Stimulated activated CD8-positive, alpha-beta memory T cell treated with anti-CD3 and anti-CD28 coated beads, Interleukin-7, amount 100 ng/mL, for 48 hours (primary cell): ENCODE data around the gene DUSP8.

Experiments used
- DNase-seq, 2 donors: peaks; one replicate each; pipeline ENCODE4 v3.0.0-alpha.2; 2020; ENCODE audit warnings: low read depth in 1 of 2; ENCODE audit errors: extremely low read depth in 1 of 2

DUSP8 gene

DNA sequence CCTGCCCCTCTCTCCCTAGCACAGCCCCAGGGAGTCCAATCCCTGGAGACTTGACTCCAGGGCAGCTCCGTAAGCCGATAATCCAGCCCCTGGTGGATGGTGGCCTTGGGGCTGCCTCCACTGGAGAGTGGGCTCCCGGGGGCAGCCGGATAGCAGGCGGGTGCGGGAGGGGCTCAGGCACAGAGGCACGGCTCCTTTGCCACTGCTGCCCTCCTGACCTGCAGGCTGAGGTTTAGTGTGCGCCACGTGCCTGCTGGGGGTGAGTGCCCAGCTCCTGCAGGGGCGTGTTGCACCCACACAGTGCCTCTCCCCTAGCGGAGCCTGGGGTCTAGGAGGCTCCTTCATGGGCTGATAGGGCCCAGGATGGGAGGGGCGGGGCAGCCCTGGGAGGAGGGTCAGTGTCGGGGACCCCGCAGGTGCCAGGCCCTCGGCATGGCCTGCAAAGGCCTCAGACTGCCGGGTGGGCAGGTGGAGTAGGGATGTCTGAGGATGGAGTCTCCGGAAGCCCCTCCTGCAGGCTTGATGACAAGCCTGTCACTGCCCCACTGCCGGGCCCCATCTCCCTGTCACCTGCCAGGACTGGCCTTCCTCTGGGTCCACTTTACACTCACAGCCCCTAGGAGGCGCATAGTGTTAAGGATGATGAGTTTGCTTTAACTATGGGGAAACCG lies 5.6 kb downstream of the DUSP8 start:
- no peak for DNase-seq

DNA sequence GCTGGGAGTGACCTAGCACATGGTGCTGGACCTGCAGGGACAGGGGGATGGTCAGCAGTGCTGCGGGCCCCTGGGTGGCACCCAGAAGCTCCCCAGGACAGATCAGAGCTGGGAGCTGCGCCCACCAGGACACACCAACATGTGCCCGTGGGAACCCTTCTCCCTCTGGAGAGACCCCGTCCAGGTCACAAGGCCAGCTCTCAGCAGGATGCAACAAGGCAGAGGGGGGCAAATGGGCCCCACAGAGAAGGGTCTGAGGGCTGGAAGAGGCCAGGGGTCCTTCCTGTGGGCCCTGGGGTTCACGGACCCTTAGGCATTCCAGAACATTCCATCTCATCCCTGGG lies 6.2 kb downstream of the DUSP8 start:
- DNase-seq = no peak

DNA sequence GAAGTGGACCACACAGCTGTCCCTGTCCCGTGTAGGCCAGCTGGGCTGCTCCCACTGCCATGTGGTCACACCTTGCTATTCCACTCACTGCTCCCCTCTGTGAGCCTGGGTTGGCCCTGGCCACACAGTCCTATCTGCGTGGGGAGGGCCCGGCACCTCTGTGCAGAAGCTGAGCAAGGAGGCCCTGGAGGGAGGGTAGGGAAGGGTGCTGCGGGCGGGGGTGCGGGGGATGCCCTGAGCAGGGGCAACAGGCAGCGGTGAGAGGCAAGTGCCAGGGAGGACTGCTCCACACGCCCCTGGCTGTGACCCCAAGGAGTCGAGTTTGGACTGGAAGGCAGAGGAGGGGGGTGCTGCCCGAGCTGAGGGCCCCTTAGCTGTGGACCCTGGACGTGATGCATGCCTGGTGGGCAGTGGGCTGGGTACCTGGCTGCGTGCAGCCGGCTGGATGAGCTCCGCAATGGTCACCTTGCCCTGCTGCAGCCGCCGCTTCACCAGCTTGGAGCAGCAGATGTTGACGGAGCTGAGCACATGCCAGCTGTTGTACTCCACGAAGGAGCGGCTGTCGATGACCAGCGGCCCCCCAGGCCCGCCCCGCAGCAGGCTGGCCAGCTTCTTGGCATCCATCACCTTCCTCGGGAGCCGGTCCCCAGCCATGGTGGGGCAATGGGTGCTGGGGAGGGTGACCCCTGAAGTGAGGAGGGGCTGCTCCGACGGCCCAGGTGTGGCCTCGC lies 6.7 kb downstream of the DUSP8 start:
- no peak for DNase-seq

DNA sequence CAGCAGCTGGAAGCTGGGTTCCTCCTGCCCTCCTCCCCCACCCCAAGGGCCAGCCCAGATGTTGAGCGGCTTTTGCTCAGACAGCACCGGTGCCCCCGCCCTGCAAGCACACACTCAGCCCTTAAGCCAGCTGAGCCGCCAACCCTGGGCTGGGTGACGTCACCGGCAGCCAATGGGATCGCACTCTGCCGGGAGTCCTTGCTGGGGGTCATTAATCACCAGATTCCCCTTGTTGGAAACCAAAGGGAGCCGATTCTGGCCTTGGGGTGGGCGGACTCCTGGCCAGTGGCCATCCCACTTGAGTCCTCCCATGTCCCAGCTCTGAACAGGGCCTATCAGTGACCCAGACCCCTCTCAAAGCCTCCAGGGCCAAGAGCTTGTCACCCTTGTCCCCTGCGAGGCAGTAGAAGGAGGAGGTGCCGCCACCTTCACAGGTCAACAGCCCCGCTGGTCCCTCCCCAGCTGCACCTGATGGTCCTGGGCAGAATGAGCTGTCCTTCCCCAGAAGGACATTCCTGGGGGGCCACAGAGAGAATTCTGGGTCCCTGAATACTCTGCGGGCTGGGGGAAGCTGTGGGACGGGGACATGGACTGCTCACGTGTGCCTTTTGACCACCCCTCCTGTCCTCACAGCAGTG lies 7.4 kb downstream of the DUSP8 start:
- DNase-seq = no peak

DNA sequence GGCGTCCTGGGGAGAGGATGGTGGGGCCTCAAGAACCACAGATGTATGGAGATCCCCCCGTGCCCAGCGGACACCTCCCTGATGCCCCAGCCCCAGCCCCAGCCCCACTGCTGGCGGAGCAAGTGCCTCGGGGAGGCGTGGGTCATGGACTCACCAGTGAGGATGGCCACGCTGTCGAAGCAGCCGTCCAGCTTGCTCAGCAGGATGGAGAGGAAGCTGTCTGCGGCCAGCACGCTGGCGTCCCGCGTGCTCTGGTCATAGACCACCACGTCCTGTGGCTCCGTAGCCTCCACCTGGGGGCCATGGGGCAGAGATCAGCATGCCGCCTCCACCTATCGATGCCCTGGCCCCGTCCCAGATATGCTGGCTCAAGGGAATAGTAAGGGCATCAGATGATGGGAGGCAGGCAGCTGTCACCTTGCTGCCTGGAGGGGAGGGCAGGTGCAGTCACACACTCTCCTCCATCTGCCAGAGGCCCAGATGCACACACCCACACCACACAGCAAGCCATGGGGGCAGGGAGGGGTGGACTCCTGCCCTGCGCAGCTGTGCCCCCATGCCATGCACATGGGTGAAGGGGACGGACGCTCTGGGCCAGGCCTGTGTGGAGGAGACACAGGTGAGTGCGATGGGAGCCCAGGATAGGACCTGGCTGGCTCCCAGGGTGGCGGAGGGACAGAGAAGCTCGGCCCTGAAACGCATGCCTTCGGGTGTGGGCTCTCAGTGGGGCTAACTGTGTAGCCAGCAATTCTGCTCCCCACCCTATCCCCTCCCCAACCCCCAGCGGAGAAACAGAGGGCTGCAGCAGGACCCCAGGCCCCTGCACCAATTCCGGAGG lies 8.2 kb downstream of the DUSP8 start:
- DNase-seq = no peak

DNA sequence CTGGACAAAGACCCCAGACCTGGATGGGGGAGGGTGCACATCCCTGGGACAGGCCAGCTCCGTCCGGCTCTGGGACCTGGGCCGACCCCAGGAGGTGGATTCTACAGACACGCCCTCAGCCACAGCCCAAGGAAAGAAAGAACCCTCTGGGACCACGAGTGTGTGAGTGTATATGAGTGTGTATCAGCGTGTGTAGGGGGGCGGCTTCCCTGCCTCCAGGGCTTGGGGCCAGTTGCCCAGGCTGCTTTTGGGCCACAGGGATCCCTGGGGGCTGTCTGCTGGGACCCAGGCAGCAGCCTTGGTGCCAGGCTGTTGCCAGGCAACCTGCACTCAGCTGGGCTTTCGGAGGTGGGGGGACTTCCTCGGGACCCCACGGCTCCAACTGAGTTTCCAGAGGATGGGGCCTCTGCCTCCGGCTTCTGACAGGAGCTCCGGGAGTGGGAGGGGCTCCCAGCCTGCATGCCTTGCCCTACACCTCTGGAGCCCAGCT lies 8.9 kb downstream of the DUSP8 start:
- no peak for DNase-seq

DNA sequence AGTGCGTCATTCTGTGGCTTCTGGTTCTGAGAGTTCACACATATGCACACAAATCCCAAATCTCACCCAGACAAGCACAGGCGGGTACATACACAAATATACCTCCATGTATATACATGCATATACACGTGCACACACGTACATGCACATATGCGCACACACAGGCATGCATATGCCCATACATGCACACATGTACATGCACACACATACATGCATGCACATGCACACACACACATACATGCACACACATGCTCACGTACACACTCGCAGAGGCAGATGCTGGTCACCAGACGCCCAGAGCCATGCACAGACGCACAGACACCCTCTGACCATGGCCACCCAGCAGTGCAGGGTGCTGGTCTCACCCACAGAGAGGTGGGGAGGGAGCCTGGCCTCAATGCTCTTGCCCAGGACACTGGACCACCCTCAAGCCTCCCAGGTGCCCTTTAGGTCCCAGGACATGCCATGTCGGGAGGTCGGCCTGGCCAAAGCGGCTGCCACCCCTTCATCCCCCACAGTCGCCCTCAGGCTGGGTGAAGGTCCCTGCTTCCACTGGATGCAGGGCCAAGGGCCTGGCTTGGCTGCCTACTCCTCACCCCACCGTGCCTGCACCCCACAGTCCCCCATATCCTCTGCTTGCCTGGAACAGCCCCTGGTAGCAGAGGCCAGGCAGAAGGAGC lies 9.5 kb downstream of the DUSP8 start:
- no peak for DNase-seq

DNA sequence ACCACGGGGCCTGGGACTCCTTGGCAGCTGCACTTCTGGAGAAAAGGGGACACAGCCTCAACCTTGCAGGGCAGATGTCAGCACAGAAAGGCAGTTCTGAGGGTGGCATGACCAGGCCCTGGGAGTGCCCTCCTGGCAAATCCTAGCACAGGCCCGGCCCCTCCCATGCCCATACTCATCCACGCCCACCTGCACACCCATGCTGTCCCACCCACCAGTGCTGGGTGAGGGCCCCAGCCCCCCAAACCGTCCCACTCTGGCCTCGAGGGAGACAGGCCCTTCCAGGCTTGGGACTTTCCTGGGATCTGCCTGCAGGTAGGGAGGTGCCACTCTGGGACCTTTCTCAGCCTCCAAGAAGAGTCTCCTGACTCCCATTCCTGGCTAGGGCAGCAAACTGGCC lies 10.1 kb downstream of the DUSP8 start:
- no peak for DNase-seq

DNA sequence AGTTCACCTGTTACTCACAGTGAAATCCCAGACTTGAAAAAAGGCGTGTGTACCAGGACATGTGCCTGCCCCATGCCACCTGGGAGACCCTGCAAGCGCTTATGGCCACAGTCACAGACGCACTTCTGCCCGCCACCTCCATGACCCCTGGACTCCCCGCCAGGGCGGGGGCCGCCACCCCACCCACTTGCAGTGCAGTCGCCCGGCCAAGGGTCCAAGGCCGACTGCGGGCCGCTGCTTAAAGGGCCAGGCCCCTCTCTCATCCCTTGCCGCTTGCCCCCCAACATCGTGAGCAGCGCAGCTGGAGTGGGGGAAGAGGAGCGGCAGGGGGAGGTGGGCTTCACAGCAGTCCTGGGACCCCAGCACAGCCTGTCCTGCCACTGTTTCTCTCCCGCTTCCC lies 10.8 kb downstream of the DUSP8 start:
- DNase-seq = no peak

DNA sequence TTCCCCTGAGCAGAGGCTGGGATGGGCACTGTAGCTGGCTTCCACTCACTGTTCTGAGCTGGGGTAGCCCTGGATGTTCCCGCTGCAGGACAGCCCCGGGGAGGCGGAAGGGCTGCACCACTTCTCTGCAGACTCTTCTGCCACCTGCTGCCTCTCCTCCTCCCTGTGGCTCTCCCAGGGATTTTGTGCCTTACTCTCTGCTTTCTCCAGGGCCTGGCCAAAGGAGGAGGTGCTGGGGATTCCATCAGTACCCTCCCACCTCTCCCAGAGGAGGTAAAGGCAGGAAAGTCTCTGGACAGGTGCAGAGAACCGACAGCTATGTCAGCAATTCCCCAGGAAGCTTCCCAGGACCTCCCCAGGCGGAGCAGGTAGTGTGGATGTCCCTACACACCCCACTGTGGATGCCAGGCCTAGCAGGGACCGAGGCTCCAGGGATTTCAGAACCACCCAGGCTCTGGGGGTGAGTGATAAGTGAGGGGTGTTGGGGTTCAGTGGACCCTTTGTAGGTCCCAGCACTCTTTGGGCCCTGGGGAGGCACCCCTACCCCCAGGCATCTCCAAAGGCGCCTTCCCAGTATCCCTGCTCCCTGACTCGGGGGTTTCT lies 11.3 kb downstream of the DUSP8 start:
- no peak for DNase-seq

DNA sequence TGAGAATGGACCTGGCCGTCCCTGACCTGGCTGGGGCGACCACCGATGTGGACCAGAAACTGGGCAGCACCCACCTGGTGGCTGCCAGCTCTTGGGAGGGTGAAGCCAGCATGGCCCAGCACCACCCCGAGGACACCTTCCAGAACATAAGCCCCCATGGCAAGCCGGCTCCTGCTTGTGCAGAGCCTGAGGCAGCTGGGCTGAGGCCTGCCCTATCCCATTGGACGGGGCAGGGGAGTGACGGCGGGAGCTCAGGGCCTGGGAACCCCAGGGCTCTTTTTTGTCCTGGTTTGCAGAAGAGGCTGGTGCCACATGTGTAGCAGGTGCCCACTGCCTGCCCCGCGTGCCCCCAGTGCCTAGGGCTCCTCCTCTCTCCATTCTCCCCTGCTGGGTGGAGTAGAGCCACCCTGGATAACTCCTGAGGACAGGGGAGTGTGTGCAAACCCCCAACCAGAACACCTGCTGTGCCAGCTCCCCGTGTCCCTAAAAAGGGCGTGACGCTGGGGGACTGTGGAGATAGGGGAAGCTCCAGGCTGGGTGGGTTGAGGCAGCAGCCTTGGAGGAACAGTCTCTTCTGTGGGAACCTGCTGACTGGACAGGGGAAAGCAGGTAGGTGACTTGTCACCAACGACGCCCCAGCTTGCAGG lies 11.9 kb downstream of the DUSP8 start:
- no peak for DNase-seq

DNA sequence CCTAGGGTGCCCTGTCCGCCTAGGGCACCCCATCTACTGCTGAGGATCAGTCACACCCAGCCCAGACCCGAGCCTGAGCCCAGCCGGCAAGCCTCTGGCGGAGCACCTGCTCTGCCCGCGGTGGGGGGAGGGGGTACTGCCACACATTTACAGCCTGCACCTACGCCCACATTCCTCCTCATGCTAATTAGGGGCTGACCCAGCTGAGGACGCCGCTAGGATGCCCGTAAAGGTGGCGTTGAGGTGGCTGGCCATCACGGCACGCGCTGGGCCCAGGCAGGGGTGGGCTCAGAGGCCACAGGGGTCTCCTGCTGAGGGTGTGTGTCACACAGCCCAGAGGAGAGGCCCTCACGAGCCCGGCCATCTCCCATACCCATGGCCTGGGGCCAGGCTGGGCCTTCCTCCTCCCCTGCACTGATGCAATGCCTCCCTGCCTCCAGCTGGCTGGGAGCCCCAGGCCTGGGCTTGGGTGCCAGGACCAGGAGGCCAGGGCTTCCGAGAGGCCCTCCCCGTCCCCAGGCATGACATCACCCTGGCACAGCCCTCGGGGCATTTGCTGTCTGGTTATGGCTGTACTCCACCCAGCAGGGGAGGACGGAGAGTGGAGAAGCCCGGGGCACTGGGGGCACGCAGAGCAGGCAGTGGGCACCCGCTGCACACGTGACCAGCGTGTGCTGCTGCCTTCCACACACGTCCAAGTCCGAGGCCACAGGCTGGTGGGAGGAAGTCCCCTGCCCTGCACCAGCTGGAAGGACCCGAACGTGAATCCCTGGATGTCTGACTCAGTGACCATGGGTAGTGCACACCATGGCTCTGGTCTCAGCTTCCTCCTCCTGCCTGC lies 12.7 kb downstream of the DUSP8 start:
- no peak for DNase-seq

DNA sequence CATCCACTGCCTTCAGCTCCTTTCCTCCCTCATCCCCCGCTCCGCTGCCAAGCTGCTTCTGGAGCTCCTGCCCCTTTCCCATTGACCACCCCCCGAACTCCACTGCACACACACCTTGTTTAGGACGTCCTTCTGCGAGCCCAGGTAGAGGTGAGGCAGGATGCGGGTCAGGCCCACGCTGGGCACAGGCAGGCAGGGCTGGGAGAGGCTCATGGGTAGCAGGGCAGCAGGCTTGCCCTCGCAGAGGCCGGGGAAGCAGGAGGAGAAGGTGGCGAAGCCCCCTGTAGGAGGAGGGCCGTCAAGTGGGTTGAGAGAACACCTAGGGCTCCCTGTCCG lies 13.3 kb downstream of the DUSP8 start:
- DNase-seq = no peak

DNA sequence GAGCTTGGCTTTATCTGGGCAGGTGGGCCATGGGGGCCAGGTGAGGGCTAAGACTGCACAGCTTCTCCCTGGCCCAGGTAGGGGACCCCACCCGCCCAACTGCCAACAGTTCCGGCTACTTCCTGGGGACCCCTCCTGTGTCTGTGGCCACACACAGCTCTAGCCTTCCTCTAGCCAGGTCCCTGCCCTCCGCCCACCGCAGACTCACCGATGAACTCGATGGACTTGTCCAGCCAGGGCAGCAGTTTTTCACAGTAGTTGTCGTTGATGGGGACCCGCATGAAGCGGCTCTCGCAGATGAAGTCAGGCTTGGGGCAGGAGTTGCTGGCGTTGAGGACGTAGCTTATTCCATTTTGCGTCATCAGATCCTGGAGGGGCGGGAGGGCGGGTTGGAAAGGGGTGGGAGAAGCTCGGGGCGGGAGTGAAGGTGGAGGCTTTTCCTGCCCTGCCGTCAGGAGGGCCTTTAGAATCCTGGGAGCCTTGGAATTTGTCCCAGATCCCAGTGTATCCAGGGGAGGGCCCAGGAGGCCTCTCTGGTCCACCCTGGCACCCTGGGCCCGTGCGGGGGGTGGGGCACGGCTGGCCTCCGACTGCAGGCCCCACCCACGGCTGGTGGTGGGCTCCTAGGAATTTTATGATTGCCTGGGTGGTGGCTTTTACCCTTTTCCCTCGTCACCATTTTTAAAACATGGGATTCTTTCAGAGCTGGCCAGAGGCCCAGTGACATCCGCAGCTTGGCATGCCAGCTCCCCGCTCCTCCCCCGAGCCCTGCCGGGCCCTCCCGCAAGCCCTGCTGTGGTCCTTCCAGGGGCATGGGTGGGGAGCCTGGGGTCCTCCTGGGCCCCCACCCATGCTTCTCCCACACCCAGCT lies 13.9 kb downstream of the DUSP8 start:
- no peak for DNase-seq

DNA sequence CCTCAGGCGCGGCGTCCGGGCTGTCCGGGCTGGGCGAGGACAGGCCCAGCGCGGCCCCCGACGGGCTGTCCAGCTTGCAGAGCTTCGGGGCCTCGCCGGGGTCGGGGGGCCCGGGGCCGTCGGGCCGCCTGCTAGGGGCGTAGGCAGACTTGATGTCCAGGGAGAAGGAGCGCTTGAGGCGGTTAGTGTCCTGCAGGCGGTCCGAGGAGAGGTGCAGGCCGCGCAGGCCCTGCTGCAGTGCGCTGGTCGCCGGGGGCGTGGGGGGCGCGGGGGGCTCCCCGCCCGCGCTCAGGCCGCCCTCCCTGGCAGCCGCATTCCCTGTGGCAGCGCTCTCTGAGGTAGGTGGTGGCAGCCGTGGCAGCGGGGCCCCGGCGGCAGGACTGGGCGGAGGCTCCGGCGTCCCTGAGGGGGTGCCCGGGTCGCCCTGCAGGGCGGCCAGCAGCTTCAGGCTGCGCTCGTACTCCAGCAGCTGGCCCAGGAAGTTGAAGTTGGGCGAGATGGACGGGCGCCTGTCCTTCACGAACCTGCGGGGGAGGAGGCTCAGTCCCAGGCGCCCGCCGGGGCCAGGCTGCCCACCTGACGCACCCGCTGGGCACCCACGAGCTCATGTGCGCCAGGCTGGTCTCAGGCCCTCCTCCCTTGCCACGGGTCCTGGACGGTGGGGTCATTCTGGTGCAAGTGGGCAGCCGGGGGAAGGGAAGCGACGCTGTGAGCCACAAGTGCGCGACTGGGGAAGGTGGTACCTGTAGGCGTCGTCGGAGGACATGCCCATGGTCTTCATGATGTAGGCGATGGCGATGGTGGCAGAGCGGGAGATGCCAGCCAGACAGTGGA lies 14.8 kb downstream of the DUSP8 start:
- DNase-seq = no peak

DNA sequence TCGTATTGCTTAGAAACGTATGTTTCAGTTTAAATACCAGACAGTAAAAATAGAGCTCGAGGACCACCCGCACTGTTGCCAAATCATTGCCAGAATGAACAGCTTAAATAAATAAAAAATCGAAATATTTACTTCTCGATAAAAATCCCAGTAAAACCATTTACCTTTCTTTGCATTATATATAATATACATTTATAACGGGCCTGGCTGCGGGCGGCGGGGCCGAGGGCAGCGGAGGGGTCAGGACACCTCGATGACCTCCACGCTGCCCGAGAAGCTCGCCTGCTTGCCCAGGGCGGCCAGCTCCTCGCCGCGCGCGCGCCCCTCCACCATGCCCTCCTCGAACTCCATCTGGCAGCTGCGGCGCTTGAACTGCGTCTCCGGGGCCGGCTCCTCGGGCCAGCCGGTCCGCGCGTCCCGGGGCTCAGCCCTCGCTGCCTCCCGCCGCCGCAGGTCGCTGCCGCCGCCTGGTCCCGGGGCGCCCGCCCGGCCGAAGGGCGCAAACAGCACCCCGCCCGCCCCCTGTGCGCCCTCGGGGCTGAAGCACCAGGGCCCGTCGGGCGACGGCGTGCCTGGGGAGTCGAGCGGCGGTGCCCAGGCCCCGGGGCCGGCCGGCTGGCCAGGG lies 15.7 kb downstream of the DUSP8 start:
- no peak for DNase-seq

DNA sequence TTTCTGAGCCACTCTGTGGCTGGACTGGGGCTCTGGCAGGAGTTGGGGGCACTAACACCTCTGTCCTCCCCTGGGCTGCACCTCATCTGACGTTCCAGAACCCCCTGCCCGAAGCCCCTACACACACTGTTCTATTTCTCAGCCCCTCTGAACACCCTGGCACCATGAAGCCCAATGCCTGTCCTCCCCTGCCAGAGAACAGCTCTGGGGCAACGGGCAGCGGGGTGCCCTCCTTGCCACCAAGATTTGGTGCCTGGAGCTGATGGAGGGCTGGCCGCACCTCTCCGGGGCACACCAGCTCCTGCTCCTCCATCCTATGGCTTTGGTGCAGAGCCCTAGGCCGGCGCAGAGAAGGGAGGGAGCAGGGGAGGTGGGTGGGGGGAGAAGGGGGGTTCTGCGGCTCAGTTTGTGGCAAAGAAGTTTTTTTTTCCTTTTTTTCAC lies 16.3 kb downstream of the DUSP8 start:
- DNase-seq = no peak
